Type B pancreatic cell (in vitro differentiated cells): ENCODE results near the gene FIGNL1. TPM values are rescaled to one million over a fixed set of nuclear protein-coding genes. Genes with fewer than 3 reads are reported as not detected.

Source experiments
- DNase-seq: peaks from one replicate; pipeline ENCODE4 v3.0.0; 2021; ENCODE audit warnings: mixed read lengths; ENCODE audit not compliant: unreplicated experiment; ENCODE audit errors: extremely low spot score
- H3K27ac Mint-ChIP-seq: 2 replicates; pipeline ENCODE4 v1.8.0; 2021; ENCODE audit warnings: mild to moderate bottlenecking, mixed read lengths
- H3K27me3 Mint-ChIP-seq: 2 replicates; pipeline ENCODE4 v1.8.0; 2021; ENCODE audit warnings: mixed read lengths
- H3K36me3 Mint-ChIP-seq: 2 replicates; pipeline ENCODE4 v1.8.0; 2021; ENCODE audit warnings: mixed read lengths
- H3K4me1 Mint-ChIP-seq: one replicate; pipeline ENCODE4 v1.8.0; 2021; ENCODE audit warnings: mixed read lengths; ENCODE audit not compliant: unreplicated experiment
- H3K4me3 Mint-ChIP-seq: 2 replicates; pipeline ENCODE4 v1.8.0; 2021; ENCODE audit warnings: mild to moderate bottlenecking, mixed read lengths
- H3K9me3 Mint-ChIP-seq: 2 replicates; pipeline ENCODE4 v1.8.0; 2021; ENCODE audit warnings: mixed read lengths
- total RNA-seq: library from RNA; stranded (reverse); gene quantifications from 2 replicates; pipeline ENCODE4 v1.2.1, GENCODE V29; 2021; ENCODE audit warnings: low replicate concordance
- TF ChIP-seq, protein P1 (sequence below): fragments of 200-600 bp; sonication (generic); conservative IDR thresholded peaks from 2 replicates; pipeline ENCODE4 v1.5.0; 2021; ENCODE audit warnings: antibody characterized with exemption, mild to moderate bottlenecking

Gene FIGNL1
- total RNA-seq, 1 donor from 2014 or later: 28.6 TPM

GRCh38 chr7:50412973-50413372 lies 37.2 kb downstream of the FIGNL1 start:
- H3K27ac Mint-ChIP-seq: no peak overlapping the region
- H3K9me3 Mint-ChIP-seq: no peaks in the 10 kb centered on the region
- peaks cover 9% of the 10 kb centered on the region for H3K27me3 Mint-ChIP-seq
- H3K4me1 Mint-ChIP-seq: no peaks in the 10 kb centered on the region
- DNase-seq: no peak
- H3K36me3 Mint-ChIP-seq: no peaks in the 10 kb centered on the region
- TF ChIP-seq, protein P1, sequence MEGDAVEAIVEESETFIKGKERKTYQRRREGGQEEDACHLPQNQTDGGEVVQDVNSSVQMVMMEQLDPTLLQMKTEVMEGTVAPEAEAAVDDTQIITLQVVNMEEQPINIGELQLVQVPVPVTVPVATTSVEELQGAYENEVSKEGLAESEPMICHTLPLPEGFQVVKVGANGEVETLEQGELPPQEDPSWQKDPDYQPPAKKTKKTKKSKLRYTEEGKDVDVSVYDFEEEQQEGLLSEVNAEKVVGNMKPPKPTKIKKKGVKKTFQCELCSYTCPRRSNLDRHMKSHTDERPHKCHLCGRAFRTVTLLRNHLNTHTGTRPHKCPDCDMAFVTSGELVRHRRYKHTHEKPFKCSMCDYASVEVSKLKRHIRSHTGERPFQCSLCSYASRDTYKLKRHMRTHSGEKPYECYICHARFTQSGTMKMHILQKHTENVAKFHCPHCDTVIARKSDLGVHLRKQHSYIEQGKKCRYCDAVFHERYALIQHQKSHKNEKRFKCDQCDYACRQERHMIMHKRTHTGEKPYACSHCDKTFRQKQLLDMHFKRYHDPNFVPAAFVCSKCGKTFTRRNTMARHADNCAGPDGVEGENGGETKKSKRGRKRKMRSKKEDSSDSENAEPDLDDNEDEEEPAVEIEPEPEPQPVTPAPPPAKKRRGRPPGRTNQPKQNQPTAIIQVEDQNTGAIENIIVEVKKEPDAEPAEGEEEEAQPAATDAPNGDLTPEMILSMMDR: no peak
- no peak overlapping the region for H3K4me3 Mint-ChIP-seq

DNA sequence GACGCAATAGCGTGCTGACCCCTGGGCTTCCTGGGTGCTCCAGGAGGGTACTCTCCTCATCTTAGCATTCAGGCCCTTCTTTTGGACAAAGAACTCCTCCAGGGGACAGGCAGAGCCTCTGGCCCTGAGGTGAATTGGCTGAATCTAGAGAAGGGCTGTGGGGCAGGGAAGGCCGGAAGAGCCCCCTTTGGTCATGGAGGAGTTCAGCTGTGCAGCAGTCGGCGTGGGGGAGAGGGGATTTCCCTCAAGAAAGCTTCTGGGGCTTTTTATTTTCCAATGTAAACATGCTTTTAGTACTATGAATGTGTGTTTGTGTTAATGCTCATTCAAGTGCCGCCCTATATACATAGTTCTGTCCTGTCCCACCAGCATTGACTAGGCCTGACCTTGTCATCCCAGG lies 38.8 kb downstream of the FIGNL1 start:
- TF ChIP-seq, protein P1: no peak
- Mint-ChIP-seq H3K36me3 (no peaks in the 10 kb centered on the region), H3K9me3 (no peaks in the 10 kb centered on the region), H3K4me1 (no peaks in the 10 kb centered on the region), H3K4me3 (no peak overlapping the region), H3K27ac (no peak overlapping the region), H3K27me3 (peaks cover 22% of the 10 kb centered on the region)
- no peak for DNase-seq

- Mint-ChIP-seq H3K4me3 (no peak overlapping the region), H3K4me1 (no peaks in the 10 kb centered on the region), H3K9me3 (no peaks in the 10 kb centered on the region), H3K36me3 (no peaks in the 10 kb centered on the region), H3K27me3 (peaks cover 23% of the 10 kb centered on the region), H3K27ac (no peak overlapping the region)
- DNase-seq: no peak
- TF ChIP-seq, protein P1: no peak
Measured at GRCh38 chr7:50409856-50410745, 40.0 kb downstream of the FIGNL1 start.

DNA sequence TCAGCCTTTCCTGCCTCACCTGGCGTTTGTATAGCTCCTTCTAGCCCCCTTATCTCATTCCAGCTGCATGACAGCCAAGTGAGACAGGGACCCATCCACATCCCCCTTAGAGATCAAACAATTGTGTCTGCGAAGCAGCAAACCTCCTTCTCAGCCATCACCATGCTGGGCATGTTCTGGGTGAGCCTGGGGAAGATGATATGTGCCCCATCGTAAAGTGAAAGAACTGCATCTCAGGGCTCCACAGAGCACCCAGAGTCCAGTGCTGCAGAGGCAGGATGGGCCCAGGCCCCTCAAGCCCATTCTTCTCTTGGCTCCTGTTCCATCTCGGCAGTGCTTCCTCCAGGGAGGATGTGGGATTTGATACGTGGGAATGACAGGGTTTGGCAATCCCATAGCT lies 43.2 kb downstream of the FIGNL1 start:
- no peaks in the 10 kb centered on the region for H3K9me3 Mint-ChIP-seq
- no peaks in the 10 kb centered on the region for H3K4me1 Mint-ChIP-seq
- no peaks in the 10 kb centered on the region for H3K36me3 Mint-ChIP-seq
- no peak overlapping the region for H3K4me3 Mint-ChIP-seq
- H3K27ac Mint-ChIP-seq: no peak overlapping the region
- TF ChIP-seq, protein P1: no peak
- H3K27me3 Mint-ChIP-seq: peaks cover 27% of the 10 kb centered on the region
- no peak for DNase-seq

DNA sequence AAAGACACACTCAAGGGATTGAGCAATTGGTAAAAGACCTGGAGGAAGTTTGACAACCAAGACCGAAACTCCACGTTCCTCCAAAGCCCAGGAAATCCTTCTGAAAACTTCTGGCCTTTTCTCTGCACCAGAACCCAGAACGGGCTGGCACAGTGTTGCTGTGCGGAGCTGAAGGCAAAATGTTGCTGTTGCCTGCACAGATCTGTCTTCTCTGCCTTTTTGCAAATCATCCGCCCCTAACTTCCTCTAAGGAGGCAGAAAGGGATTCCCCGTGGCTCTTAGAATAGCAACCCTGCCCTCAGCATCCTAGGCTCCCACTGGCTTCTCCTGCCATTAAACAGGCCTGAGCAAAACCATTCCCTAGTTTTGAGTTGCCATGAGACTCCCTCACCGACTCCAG lies 44.9 kb downstream of the FIGNL1 start:
- TF ChIP-seq, protein P1: no peak
- H3K36me3 Mint-ChIP-seq: no peaks in the 10 kb centered on the region
- H3K9me3 Mint-ChIP-seq: no peaks in the 10 kb centered on the region

More for the DNA sequence above, 44.9 kb downstream of the FIGNL1 start:
- H3K27me3 Mint-ChIP-seq: peaks cover 27% of the 10 kb centered on the region
- DNase-seq: no peak
- H3K4me3 Mint-ChIP-seq: no peak overlapping the region
- H3K27ac Mint-ChIP-seq: no peak overlapping the region
- no peaks in the 10 kb centered on the region for H3K4me1 Mint-ChIP-seq
